HS-27A (cell line): ENCODE data around the gene EIF4A3.
"Not testable (repeated sequence)": the region's sequence is repeated elsewhere in the genome, so short reads cannot be mapped to it uniquely, and the experiment has no call there.

Experiments used
- DNase-seq: peaks from one replicate; pipeline ENCODE4 v3.0.0-alpha.2; 2012; ENCODE audit warnings: low read depth, missing footprints

EIF4A3 gene

DNA sequence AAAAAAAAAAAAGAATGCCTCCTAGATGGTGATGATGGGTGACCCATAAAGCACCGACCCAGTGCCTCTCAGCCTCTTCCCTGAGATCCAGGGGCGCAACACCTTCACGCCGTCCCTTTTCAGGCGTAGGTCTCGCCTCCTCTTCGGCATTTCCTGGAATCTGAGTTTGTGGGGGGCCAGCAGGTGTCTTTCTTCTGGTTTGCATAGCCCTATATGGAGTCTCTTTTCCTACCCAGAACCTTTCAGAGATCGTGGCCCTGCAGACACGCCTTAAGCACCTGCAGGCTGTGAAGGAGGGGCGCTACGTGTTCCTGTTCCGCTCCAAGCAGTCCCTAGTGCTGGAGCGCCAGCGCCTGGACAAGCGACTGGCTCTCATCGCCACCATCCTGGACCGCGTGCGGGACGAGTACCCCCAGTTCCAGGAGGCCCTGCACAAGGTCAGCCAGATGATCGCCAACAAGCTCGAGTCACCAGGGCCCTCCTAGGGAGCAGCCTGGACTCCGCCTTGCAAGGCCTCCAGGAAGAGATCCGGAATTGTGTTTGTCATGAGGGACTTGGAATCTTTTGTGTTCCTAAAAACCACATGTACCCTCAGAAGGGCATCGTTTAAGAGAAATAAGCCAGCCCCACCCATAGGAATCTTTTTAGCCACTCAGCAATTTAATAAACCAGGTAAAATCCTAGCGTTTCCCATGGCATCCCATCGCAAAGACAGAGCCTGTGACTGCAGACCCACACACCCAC, 47.5 kb downstream of the EIF4A3 start:
- no peak for DNase-seq

DNA sequence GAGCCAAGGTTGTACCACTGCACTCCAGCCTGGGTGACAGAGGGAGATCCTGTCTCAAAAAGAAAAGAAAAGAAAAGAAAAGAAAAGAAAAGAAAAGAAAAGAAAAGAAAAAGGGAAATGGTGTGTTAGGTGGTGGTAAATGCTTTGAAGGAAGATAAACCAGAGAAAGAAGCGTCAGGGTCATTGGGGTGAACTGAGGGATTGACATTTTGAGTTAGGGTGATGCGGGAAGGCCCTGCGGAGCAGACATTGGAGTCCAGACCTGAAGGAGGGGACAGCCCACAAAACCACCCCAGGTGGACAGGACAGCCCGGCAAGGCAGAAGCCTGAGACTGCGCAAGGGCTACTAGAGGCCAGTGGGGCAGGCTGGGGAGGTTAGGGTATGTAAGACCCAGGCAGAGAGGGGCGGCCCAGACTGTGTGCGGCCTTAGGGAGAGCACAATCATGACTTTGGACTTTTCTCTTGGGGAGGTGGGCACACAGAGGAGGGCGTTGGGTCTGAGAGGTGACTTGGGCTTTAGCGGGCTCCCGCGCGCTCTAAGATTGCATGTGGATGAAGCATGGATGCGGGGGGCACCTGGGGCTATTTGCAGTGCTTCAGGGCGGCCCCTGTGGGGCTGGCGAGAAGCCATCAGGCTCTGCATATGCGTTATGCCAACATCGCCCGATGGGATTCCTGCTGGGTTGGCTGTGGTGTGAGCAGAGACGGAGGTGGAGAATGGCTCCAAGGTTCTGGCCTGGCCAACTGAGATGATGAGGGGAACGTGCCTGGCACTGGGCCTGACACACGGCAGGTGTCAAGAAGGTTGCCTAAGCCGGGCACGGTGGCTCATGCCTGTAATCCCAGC, 48.9 kb downstream of the EIF4A3 start:
- DNase-seq: no peak

GRCh38 chr17:80097127-80097621, 49.8 kb downstream of the EIF4A3 start:
- DNase-seq: no peak

- DNase-seq: no peak
Measured at GRCh38 chr17:80096561-80097021, 50.3 kb downstream of the EIF4A3 start.

DNA sequence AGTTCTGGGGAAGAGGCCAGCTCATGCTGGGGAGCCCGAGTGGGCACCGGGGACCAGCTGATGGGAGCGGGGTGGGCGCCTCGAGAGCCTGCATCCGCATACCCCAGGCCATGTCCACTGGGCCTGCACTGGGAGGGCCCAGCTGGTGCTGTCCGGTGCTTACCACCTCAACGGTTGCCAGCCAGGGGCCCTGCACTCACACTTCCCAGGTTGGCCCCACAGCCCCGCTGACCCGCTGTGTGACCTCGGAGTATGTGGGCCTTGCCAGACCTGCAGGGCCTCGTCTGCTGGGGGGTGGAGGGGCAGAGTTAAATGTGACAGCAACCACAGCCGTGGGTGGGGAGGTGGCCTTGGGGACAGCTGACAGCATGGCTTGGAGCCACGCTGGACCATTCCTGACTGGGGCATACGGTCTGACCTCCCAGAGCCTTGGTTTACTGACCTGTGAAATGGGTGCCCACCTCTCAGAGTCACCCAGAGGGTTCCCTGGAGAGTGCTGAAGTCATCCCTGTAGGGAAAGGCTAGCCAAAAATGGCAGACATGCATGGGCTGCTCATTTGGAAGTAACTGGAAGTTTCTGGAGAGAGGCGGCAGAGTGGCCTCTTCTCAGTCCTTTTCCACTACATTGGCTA, 51.0 kb downstream of the EIF4A3 start:
- DNase-seq: no peak

GRCh38 chr17:80095038-80095843, 51.7 kb downstream of the EIF4A3 start:
- DNase-seq: no peak

DNA sequence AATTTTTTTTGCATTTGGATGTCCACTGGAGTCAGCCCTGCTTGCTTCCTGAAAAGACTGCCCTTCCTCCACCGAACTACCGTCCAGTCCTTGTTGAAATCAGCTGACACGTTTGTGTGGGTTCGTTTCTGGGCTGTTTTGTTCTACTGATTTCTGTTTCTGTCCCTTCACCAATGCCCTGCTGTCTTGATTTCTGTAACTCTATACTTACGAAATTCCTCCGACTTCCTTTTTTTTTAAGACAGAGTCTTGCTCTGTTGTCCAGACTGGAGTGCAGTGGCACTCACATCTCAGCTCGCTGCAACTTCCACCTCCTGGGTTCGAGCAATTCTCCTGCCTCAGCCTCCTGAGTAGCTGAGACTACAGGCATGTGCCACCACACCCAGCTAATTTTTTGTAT, 54.0 kb downstream of the EIF4A3 start:
- DNase-seq: no peak

DNA sequence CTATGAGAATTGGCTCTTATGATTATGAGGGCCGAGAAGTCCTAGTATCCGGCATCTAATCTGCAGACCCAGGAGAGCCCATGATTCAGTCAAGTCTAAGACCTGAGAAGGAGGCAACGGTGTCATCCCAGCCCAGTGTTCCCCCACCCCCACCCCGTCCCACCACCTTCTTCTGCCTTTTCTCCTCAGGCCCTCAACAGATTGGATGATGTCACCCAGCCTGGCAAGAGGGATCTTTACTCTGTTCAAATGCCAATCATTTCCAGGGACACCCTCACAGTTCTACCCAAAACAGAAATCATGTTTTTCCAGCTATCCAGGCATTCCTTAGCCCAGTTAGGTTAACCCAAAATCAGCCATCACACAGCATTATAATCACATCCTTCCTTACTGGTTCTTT, 55.6 kb downstream of the EIF4A3 start:
- no peak for DNase-seq

DNA sequence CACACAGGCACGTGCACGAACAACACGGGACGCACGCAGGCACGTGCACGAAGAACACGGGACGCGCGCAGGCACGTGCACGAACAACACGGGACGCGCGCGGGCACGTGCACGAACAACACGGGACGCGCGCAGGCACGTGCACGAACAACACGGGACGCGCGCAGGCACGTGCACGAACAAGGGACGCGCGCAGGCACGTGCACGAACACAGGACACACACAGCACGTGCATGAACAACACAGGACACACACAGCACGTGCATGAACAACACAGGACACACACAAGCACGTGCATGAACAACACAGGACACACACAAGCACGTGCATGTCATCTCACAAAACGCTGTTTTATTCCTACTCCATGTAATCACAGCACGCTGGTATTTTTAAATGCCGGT, 56.8 kb downstream of the EIF4A3 start:
- not testable (repeated sequence) for DNase-seq

DNA sequence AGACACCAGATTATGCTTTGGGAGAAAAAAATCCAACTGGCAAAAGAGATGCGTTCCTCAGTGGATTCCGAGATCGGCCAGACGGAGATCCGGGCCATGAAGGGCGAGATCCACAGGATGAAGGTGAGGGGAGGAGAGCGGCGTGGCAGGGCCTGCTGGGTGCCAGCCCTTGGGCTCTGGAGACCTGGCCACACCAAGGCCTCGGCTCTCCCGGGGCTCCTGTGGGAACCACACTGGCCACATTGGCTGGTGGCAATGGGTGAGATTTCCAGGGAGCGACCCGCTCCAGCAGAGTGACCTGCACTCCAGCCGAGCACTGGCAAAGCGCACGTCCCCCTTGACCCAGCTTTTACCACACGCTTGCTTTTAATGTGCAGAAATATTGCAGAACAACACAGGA, 57.2 kb downstream of the EIF4A3 start:
- no peak for DNase-seq

DNA sequence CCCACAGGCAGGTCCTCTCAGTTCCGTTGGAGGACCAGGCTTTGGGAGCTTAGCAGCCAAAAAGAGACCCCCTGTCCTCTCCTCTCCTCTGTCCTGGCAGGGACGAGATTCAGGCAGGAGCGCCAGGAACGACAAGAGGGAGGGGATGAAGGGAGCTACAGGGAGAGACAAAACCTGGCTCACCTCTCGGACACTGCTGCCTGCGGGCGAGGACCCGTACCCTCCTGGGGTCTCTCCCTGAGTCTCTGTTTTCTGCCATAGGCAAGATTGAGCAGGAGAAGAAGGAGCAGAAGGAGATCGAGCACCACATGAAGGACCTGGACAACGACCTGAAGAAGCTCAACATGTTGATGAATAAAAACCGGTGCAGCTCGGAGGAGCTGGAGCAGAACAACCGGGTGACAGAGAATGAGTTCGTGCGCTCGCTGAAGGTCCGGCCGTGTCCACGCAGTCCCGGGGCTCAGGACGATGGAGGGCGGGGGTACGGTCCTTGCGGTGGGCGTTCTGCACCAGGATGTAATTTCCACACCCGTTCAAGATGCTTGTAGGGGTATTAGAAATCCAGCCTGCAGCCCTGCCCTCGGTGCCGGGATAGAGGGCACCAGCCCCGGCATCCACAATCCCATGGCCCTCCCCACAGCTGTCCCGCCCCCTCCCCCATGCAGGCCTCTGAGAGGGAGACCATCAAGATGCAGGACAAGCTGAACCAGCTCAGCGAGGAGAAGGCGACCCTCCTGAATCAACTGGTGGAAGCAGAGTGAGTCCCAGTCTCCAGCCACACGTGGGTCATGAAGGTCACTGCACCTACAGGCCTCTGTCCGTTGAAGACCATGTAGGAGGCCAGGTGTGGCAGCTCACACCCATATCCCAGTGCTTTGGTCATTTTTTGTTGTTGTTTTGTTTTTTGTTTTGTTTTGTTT, 59.3 kb downstream of the EIF4A3 start:
- DNase-seq: no peak

- no peak for DNase-seq
Measured at GRCh38 chr17:80086616-80087015, 60.3 kb downstream of the EIF4A3 start.

- DNase-seq: no peak
Measured at GRCh38 chr17:80086081-80086480, 60.8 kb downstream of the EIF4A3 start.

GRCh38 chr17:80084773-80085172, 62.2 kb downstream of the EIF4A3 start:
- no peak for DNase-seq
